Activated CD4-positive, alpha-beta T cell treated with anti-CD3 and anti-CD28 coated beads, Interleukin-2, amount 50 U/mL, for 1 hour (primary cell): Measurements from ENCODE around the gene ZNF605.
A peak's percentile ranks its signal among the peaks of the same experiment; 100 is the strongest.
"Not testable (repeated sequence)": the region's sequence is repeated elsewhere in the genome, so short reads cannot be mapped to it uniquely, and the experiment has no call there.

Experiments used
- DNase-seq: peaks from one replicate; pipeline ENCODE4 v3.0.0-alpha.2; 2020

The ZNF605 gene

DNA sequence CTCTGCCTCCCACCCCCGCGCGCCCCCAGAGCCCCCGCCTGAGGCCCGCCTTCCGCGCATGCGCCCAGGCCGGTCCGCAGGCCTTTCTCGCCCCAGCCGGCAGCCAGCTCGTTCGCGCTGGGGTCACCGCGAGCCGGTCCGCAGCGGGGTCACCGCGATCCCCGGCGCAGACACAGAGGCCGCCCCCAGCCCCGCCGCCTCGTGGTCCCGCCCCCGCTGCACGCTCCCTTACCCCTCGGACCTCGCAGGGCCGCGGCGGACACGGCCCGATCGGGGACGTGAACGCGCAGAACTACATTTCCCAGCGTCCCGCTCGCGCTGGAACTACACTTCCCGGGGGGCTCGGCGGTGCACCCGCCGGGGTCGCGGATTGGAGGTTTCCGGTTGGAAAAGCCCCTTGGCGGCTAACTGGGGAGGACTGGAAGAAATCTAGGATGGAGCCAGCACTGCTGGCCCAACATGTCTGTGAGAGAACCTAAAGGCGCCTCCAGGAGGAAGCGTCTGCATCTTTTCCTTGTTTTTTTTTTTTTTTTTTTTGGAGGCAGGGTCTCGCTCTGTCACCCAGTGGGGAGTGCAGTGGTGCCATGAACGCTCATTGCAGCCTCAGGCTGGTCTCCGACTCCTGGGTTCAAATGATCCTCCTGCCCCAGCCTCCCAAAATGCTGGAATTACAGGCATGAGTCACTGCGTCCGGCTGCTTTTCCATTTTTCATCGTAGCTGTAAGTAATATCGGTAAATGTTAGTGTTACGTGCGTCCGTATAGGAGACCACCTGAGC is at the start of gene ZNF605:
TSS of gene ZNF605 (minus strand) at position 296 of the 778 bp plus-strand sequence. CDS start 10,671 bp downstream, outside the sequence.
- DNase-seq: peak; percentile 80

DNA sequence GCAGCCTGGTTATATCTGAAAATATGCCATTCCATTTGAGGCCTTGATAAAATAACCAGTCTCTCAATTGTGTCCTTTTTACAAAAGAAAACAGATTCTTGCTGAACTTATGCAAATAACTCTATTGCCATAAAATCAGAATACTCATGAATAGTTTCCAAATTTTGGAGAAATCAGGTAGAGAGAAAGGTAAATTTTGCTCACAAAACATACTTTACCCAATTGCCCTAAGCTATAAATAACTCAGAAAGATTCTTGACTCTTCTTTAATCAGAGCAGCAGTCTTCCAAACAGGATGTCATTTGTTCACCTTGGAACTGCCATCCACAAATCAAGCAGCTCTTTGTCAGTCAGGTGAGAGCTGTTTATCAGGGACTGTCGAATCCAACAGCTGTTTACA is 42.6 kb upstream of the ZNF605 start:
- DNase-seq: no peak

DNA sequence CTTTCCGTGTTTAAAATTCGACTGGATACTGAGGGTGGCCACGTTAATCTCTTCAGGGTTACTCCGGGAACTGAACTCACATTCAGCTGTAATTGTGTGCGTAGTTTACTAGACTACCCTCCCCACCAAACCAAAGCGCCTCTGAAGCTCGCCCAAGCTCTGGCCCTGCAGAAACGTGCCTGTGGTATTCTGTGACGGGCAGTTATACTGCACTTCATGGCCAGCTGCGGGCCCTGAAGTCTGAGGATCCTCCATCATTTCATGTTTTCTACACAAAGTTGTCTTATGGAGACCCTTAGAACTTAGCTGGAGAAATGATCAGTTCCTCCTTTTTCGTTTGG is 30.7 kb upstream of the ZNF605 start:
- DNase-seq: no peak

GRCh38 chr12:132986001-132986884 is 30.1 kb upstream of the ZNF605 start, which contains the start of gene ZNF26:
TSS of gene ZNF26 (plus strand) at chr12:132986367. CDS start at chr12:132986841, 474 bp downstream.
- peak; percentile 83 for DNase-seq

DNA sequence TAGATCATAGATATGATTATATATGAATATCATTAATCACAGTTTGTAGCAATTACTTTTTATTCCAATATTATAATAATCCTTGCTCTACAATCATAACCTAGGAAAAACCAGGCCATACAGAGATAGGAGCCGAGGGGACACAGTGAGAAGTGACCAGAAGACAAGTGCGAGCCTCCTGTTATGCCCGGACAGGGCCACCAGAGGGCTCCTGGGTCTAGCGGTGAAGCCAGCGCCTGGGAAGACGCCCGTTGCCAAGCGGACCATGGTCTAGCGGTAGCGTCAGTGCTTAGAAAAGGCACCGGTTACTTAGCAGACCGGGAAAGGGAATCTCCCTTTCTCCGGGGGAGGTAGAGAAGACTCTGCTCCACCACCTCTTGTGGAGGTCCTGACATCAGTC is 20.8 kb upstream of the ZNF605 start:
- peak; percentile 19 for DNase-seq

- no peak for DNase-seq
Observed at GRCh38 chr12:132972374-132972773, 16.3 kb upstream of the ZNF605 start.

DNA sequence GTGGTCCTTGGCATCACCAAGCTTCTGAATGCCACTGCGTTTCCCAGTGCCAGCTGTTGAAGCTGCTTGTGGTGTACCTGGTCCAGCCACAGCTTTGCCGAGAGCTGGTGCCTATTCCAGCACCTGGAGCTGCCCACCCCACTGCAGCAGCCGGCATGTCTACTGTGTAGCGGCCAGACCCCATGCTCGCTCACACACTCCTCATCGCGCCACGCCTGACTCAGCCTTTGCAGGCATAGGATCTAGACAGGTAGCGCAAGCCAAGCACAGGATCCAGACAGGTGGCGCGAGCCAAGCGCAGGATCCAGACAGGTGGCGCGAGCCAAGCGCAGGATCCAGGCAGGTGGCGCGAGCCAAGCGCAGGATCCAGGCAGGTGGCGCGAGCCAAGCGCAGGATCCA is 11.6 kb upstream of the ZNF605 start:
- DNase-seq: no peak

DNA sequence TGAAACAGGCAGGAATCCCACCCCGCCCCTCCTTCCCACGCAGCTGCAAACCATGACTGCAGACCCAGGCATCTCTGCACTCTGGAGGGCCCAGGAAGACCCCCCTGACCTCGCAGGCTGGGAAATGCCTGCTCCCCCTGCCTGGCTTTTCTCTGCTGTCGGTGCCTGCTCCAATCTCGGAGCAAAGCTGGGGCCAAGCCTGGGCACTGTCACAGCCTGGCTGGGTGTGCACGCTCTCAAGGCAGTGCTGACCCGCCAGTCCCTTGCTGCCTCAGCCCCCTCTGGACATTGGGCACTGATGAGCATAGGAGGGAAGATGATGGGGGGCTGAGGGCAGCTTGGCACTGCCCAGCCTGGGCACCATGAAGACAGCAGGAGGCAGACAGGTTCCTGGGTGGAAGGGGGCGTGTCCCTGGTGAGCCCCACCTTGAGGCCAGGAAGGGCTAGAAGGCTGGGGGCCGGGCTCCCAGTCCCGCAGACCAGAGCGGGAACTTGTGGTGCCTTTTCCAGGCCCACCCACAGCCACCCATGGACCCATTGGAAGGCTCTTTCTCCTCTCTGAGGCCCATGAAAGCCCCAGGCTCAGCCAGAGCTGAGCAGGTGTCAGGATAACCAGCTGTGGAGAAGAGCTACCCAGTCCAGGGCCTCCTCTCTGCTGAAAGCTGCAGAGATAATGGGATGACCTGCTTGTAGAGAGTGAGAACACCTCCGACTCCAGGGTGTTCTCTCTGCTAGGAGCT is 10.7 kb upstream of the ZNF605 start:
- no peak for DNase-seq

GRCh38 chr12:132965796-132966195 is 9.7 kb upstream of the ZNF605 start:
- no peak for DNase-seq

DNA sequence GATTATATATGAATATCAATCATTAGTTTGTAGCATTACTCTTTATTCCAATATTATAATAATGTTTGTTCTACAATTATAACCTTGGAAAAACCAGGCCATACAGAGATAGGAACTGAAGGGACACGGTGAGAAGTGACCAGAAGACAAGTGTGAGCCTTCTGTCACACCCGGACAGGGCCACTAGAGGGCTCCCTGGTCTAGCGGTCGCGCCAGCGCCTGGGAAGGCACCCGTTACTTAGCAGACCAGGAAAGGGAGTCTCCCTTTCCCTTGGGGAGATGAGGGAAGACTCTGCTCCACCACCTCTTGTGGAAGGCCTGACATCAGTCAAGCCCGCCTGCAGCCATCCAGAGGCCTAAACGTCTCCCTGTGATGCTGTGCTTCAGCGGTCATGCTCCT is 7.8 kb upstream of the ZNF605 start:
- DNase-seq: not testable (repeated sequence)

GRCh38 chr12:132961790-132962189 is 5.7 kb upstream of the ZNF605 start:
- not testable (repeated sequence) for DNase-seq

GRCh38 chr12:132955094-132956010 is 754 bp downstream of the ZNF605 start:
- no peak for DNase-seq

GRCh38 chr12:132954471-132955048 is 1.5 kb downstream of the ZNF605 start:
- DNase-seq: no peak

DNA sequence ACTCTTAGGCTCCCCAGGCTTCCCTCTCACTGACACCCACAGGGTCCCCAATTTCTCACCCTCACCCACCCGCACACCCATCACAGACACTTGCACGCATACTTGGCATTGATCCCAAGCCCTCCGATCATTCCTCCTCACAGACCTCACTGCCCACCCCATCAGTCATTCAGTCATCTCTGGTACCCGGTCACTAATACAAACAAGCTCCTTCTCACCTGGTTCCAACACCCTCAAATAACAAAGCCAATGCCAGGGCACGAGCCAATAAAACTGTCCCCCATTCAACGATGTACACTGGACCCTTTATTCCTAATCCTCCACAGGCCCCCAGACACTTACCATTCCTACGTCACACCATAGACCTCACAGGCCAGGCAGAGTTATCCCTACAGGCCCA is 2.3 kb downstream of the ZNF605 start:
- no peak for DNase-seq

DNA sequence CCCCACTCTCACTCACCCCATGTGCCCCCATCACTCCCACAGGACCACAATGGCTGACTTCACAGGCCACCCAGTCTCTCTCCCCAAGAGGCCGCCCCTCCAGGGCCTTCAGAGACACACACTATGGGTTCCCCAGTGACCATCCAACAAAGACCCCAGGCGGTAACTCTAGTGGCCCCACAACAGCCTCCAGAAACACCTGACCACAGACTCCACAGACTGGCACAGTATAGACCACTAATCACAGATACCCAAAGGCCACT is 3.0 kb downstream of the ZNF605 start:
- DNase-seq: no peak

DNA sequence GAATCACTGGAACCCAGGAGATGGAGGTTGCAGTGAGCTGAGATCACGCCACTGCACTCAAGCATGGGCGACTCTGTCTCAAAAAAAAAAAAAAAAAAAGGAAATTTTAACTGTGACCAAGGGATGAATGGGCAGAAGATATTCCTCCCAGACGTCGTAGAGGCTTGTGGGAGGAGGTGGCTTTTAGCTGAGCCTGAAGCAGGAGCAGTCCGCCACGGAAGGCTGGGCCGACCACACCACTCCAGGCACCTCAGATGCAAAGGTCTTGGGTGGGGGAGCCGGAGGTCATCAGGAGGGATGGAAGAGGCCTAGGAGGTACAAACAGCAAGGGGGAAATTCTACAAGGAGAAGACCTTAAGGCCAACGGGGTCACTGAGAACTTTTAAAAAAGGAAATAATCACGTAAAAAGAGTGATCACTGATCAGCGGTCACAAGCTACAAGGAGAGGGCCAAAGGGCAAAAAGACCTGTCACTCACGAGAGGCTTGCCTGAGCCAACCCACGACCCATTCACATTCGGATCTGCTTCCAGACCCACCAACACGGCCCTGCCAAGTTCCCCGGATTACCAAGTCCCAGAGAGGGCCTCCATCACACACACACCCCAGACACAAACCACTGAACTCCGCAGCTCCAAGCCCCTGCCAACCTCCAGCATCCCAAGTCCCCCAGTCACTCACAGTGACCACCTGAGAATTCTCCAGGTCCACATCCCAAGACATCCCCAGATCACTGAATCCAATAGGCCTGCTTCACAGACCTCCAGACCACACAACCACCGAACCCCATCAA is 3.5 kb downstream of the ZNF605 start:
- DNase-seq: no peak

DNA sequence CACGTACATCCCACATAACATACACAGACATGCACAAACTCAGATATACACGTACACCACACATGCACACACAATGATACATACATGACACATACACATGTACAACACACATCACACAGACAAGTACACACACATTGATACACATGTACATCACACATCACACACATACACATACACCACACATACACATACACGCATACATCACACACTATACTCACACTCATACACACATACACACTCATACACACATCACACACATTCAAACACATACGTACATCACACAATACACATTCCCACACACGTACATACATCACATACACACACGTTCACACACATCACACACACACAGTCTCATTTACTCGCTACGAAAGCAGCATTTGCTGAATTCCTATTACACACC is 4.5 kb downstream of the ZNF605 start:
- DNase-seq: no peak

GRCh38 chr12:132950844-132951535 is 5.1 kb downstream of the ZNF605 start:
- no peak for DNase-seq

- DNase-seq: no peak
Observed at GRCh38 chr12:132949936-132950837, 5.9 kb downstream of the ZNF605 start.
